ENCODE data around the gene TNP2.
"Not testable (repeated sequence)": the region's sequence is repeated elsewhere in the genome, so short reads cannot be mapped to it uniquely, and the experiment has no call there.

TNP2 gene

DNA sequence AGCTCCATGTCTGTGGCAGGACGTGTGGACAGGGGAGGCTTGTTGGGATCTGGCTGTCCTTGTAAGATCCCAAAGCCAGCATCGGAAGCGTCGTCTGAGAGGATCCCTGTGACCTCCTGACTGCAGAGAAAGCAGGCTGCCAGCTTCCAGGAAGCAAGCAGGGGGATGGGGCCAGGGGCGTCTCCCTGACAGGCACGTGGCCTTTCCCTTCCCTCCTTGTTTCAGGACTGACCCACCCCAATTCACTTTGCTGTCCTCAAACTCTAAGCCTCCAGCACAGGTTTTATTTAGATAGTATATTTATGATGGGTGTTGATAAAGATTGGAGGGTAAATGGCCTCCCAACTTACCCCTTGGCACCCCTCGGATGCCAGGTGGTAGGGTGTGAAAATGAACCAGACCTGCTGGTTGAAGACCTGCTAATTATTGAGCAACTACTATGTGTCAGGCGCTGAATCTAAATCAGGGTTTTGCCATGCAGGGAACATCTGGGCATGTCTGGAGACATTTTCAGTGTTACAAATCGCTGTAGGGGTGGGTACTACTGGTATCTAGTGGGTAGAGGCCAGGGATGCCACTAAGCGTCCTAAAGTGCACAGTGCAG, 37.7 kb downstream of the TNP2 start:
- DNase-seq (ENCODE audit: low read depth): no peak
- H3K4me3 ChIP-seq (ENCODE audit: low read depth, low read length): no peak overlapping the region
- TF ChIP-seq, protein P1, sequence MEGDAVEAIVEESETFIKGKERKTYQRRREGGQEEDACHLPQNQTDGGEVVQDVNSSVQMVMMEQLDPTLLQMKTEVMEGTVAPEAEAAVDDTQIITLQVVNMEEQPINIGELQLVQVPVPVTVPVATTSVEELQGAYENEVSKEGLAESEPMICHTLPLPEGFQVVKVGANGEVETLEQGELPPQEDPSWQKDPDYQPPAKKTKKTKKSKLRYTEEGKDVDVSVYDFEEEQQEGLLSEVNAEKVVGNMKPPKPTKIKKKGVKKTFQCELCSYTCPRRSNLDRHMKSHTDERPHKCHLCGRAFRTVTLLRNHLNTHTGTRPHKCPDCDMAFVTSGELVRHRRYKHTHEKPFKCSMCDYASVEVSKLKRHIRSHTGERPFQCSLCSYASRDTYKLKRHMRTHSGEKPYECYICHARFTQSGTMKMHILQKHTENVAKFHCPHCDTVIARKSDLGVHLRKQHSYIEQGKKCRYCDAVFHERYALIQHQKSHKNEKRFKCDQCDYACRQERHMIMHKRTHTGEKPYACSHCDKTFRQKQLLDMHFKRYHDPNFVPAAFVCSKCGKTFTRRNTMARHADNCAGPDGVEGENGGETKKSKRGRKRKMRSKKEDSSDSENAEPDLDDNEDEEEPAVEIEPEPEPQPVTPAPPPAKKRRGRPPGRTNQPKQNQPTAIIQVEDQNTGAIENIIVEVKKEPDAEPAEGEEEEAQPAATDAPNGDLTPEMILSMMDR (conservative IDR thresholded peaks at IDR 0.05; ENCODE audit: low read depth, low read length): no peak

DNA sequence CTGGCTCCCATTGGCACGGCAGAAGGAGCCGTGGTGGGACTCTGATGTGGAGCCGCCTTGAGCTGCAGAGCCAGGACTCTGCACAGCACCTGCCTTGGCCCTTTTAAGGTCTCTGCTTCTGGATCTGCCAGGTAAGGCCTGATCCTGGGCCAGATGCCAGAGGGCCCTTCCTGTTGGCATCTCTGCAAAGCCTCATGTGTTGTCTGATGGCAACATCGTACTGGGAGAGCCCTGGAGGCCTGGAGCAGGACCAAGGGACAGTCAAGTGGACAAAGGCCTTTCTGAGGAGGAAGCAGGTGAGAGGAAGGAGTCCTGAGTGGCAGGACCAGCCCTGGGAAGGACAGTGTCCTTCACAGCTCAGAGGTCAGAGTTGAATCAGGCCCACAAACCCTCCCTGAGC, 39.2 kb downstream of the TNP2 start:
- TF ChIP-seq, protein P1 (conservative IDR thresholded peaks at IDR 0.05; ENCODE audit: low read depth, low read length): no peak
- no peak overlapping the region for H3K4me3 ChIP-seq (ENCODE audit: low read depth, low read length)
- DNase-seq (ENCODE audit: low read depth): no peak

DNA sequence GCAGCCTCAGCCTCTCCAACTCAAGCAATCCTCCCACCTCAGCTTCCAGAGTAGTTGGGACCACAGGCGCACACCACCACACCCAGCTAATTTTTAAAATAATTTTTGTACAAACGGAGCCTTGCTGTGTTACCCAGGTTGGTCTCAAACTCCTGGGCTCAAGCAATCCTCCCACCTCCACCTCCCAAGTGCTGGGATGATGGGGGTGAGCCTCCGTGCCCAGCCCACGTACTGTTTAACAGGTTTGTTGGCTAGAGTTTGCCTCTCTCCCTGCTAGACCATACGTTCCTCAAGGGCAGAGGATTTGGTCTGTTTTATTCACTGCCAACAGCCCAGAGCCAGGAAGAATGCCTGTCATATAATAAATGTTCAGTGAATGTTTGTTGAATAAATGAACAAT, 39.7 kb downstream of the TNP2 start:
- no peak for DNase-seq (ENCODE audit: low read depth)
- TF ChIP-seq, protein P1 (conservative IDR thresholded peaks at IDR 0.05; ENCODE audit: low read depth, low read length): no peak
- no peak overlapping the region for H3K4me3 ChIP-seq (ENCODE audit: low read depth, low read length)

DNA sequence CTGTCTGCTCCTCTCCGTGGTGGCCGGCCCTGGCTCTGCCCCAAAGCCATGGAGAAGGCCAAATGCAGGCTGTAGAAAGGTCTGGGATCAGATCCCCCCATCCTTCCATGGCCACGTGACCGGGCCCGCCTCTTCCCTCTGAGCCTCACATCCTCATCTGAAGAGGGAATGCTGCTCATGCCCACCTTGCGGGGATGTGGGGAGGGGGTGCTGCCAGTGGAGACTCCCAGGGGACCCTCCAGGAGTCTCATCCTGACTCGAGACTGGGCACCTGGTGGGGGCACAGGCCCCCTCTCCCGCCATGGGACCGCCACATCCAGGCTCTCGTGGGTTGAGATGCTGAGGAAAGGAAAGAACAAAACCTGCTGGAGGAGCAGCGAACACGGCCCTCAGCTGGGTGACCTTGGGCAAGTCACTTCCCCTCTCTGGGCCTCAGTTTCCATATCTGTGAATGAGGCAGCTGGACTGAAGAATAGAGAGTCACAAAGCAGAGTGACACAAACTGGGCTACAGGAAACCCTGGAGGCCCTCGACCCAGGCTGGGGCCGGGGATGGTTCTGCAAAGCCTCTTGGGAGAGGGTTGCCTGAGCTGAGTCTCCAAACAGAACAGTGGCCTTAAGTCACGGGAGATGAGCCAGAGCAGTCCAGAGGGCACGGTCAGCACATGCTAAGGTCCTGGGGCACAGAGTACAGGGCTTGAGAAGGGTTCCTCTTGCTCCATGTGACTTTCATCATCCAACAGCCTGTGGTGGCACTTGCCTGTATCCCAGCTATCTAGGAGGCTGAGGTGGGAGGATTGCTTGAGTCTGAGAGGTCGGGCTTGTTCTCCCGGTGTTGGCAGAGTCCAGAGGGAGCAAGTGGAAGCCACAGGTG, 43.2 kb downstream of the TNP2 start:
- DNase-seq (ENCODE audit: low read depth): no peak
- TF ChIP-seq, protein P1 (conservative IDR thresholded peaks at IDR 0.05; ENCODE audit: low read depth, low read length): no peak
- no peak overlapping the region for H3K4me3 ChIP-seq (ENCODE audit: low read depth, low read length)

DNA sequence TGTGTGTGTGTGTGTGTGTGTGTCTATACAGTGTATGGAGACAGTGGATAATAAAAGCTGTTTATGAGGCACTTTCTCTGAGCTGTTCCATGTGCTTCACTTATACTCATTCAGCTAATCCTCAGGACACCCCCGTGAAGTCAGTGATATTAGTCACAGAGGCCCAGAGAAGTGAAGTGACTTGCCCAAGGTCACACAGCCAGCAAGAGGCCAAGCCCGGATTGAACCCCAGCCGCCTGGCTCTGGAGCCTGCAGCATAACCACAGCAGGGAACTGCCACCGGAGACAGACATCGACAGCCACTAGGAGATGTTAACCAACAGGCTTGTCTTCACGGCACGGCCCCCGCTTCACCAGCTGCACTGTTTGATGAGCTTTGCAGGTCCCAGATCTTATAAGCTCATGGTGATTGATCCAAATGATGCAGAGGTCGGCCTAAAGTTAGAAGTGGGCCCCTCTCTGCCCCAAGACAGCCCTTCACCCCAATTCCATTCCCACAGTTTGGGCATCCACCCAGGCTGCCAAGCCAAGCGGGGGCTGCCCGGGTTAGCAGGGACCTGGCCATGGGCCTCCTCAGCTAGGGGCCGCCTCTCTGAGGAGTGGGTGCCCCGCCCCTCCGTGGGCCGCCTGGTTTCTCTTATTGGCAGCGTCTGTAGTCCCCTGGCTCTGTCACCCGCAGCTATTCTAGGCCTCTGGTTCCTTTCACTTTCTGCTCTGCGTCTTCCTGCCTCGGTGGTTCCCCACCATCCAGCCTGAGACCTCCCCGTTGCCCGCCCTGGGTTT, 44.0 kb downstream of the TNP2 start:
- peak; percentile 41 for DNase-seq (ENCODE audit: low read depth)
- TF ChIP-seq, protein P1 (conservative IDR thresholded peaks at IDR 0.05; ENCODE audit: low read depth, low read length): no peak
- H3K4me3 ChIP-seq (ENCODE audit: low read depth, low read length): no peak overlapping the region

DNA sequence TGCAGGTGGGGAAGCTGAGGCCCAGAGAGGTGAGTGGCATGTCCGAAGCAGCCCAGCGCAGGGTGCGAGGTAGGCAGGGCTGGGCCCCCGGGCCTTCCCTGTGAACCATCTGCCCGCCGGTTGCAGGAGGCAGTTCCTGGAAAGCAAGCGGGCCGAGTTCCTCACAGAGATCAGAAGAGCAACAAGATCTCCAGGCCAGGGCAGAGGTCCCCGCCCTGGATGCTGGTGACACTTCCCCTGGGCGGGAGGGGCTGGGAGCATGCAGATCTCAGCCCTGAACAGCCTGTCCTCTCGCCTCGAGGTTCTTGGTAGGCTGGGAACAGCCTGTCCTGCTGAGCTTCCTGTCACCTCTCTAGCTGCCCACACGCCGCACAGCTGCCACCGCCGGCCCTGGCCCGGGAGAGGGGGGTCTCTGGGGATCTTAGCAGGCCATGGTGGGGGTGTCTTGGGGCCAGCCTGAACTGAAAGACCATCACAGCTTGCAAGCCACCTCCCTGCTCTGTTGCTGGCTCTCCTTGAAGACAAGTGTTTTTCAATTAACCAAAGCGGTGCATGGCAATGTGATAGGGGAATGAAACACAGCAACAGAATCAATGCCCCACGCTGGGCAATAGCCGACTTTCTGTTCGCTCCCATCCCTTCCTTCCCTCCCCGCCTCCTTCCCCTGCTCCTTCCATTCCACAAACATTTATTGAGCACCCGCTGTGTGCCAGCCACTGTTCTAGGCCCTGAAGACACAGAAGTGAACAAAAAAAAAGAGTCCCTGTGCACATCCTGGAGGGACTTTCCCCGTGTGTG, 44.8 kb downstream of the TNP2 start:
- no peak for DNase-seq (ENCODE audit: low read depth)
- no peak overlapping the region for H3K4me3 ChIP-seq (ENCODE audit: low read depth, low read length)

DNA sequence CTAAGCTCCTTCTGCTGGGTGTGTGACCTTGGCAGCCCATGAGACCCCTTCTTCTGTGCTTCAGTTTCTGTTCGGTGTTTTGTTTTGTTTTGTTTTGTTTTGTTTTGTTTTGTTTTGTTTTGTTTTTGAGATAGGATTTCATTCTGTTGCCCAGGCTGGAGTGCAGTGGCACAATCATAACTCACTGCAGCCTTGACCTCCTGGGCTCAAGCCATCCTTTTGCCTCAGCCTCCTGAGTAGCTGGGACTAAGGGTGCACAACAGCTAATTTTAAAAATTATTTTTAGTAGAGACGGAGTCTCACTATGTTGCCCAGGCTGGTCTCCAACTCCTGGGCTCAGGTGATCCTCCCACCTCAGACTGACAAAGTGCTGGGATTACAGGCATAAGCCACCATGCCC, 48.6 kb downstream of the TNP2 start:
- not testable (repeated sequence) for H3K4me3 ChIP-seq (ENCODE audit: low read depth, low read length); DNase-seq (ENCODE audit: low read depth)

More for the DNA sequence above, 44.8 kb downstream of the TNP2 start:
- TF ChIP-seq, protein P1 (conservative IDR thresholded peaks at IDR 0.05; ENCODE audit: low read depth, low read length): no peak

Data from choroid plexus epithelial cell (primary cell).